ENCODE measurements around the gene MRPL22.

MRPL22 gene

GRCh38 chr5:154940772-154941620, at the start of gene MRPL22:
MRPL22 (plus strand) TSS chr5:154941073; CDS start chr5:154941111, 38 bp downstream.
- TF ChIP-seq CTCF (IDR thresholded peaks at IDR 0.05): no peak

- TF ChIP-seq CTCF (IDR thresholded peaks at IDR 0.05): no peak
Observed at GRCh38 chr5:154892369-154892771, 48.5 kb upstream of the MRPL22 start.

GRCh38 chr5:154893381-154893780, 47.5 kb upstream of the MRPL22 start:
- no peak for TF ChIP-seq CTCF (IDR thresholded peaks at IDR 0.05)

- no peak for TF ChIP-seq CTCF (IDR thresholded peaks at IDR 0.05)
Observed at GRCh38 chr5:154895606-154896561, 45.0 kb upstream of the MRPL22 start.

GRCh38 chr5:154896562-154897165, 44.2 kb upstream of the MRPL22 start:
- TF ChIP-seq CTCF (IDR thresholded peaks at IDR 0.05): no peak

GRCh38 chr5:154898210-154898609, 42.7 kb upstream of the MRPL22 start:
- TF ChIP-seq CTCF (IDR thresholded peaks at IDR 0.05): no peak

- TF ChIP-seq CTCF (IDR thresholded peaks at IDR 0.05): no peak
Observed at GRCh38 chr5:154899151-154899816, 41.6 kb upstream of the MRPL22 start.

Data from LNCAP (cell line).